ENCODE data around the gene WASL.

DNA sequence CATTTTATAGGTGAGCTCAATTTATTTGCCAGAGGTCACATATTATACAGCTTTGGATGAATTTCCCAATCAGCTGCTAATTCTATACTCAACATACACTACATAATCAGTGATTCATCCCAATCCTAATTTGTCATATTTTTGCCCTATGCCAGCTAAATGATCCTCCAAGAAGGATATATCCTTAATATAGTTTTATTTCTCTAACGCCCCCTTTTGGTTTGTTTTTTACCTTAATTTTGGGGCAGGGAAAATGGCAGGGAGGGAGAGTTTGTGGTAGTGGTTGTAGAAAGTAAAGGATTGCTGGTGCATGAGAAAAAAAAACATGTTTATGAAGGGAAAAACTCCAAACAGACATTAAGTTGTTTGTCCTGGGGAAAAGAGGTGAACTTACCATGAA is 31.9 kb downstream of the WASL start:
- TF ChIP-seq, protein P1, sequence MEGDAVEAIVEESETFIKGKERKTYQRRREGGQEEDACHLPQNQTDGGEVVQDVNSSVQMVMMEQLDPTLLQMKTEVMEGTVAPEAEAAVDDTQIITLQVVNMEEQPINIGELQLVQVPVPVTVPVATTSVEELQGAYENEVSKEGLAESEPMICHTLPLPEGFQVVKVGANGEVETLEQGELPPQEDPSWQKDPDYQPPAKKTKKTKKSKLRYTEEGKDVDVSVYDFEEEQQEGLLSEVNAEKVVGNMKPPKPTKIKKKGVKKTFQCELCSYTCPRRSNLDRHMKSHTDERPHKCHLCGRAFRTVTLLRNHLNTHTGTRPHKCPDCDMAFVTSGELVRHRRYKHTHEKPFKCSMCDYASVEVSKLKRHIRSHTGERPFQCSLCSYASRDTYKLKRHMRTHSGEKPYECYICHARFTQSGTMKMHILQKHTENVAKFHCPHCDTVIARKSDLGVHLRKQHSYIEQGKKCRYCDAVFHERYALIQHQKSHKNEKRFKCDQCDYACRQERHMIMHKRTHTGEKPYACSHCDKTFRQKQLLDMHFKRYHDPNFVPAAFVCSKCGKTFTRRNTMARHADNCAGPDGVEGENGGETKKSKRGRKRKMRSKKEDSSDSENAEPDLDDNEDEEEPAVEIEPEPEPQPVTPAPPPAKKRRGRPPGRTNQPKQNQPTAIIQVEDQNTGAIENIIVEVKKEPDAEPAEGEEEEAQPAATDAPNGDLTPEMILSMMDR (IDR thresholded peaks at IDR 0.05; ENCODE audit: insufficient read depth, low read depth, low read length): no peak
- TF ChIP-seq EZH2 (IDR thresholded peaks at IDR 0.05; ENCODE audit: insufficient read depth, low read length): no peak

Measured in astrocyte (in vitro differentiated cells and primary cell).